CD4-positive, alpha-beta T cell treated with Interleukin-12 subunit alpha and Interleukin-12 subunit beta, for 1 hour (primary cell): ENCODE measurements around the gene ATXN7L1.

Experiments used
- DNase-seq: peaks from one replicate; pipeline ENCODE4 v3.0.0-alpha.2; 2020

The ATXN7L1 gene

GRCh38 chr7:105876091-105876963, at the start of gene ATXN7L1:
Gene ATXN7L1, minus strand, starts transcription at chr7:105876599. Its CDS starts 41 bp downstream, at chr7:105876558.
- DNase-seq = peak; percentile 94

GRCh38 chr7:105926131-105926530, 49.7 kb upstream of the ATXN7L1 start:
- no peak for DNase-seq

GRCh38 chr7:105924945-105925344, 48.5 kb upstream of the ATXN7L1 start:
- peak; percentile 19 for DNase-seq

GRCh38 chr7:105920766-105921165, 44.4 kb upstream of the ATXN7L1 start:
- DNase-seq = no peak

GRCh38 chr7:105917659-105918058, 41.3 kb upstream of the ATXN7L1 start:
- no peak for DNase-seq

- no peak for DNase-seq
Measured at GRCh38 chr7:105916603-105917002, 40.2 kb upstream of the ATXN7L1 start.

GRCh38 chr7:105913947-105914346, 37.5 kb upstream of the ATXN7L1 start:
- no peak for DNase-seq

- DNase-seq = no peak
Measured at GRCh38 chr7:105911961-105912575, 35.7 kb upstream of the ATXN7L1 start.

GRCh38 chr7:105910172-105910571, 33.8 kb upstream of the ATXN7L1 start:
- DNase-seq = no peak

- no peak for DNase-seq
Measured at GRCh38 chr7:105909742-105910141, 33.3 kb upstream of the ATXN7L1 start.

GRCh38 chr7:105907129-105907846, 30.9 kb upstream of the ATXN7L1 start:
- no peak for DNase-seq

- no peak for DNase-seq
Measured at GRCh38 chr7:105906695-105907094, 30.3 kb upstream of the ATXN7L1 start.

- no peak for DNase-seq
Measured at GRCh38 chr7:105905910-105906568, 29.6 kb upstream of the ATXN7L1 start.

- DNase-seq = no peak
Measured at GRCh38 chr7:105905209-105905909, 29.0 kb upstream of the ATXN7L1 start.

GRCh38 chr7:105904064-105904463, 27.7 kb upstream of the ATXN7L1 start:
- DNase-seq = no peak

- DNase-seq = no peak
Measured at GRCh38 chr7:105902325-105902911, 26.0 kb upstream of the ATXN7L1 start.

GRCh38 chr7:105897999-105898398, 21.6 kb upstream of the ATXN7L1 start:
- DNase-seq = no peak

GRCh38 chr7:105896407-105896911, 20.1 kb upstream of the ATXN7L1 start:
- peak; percentile 23 for DNase-seq

GRCh38 chr7:105894131-105894530, 17.7 kb upstream of the ATXN7L1 start:
- no peak for DNase-seq

- DNase-seq = no peak
Measured at GRCh38 chr7:105892387-105892786, 16.0 kb upstream of the ATXN7L1 start.

- no peak for DNase-seq
Measured at GRCh38 chr7:105890290-105890997, 14.0 kb upstream of the ATXN7L1 start.
